Mucosa of stomach (tissue), 1 donor: ENCODE data around the gene RABGAP1L.
"Not testable (repeated sequence)": the region's sequence is repeated elsewhere in the genome, so short reads cannot be mapped to it uniquely, and the experiment has no call there.

Experiments
- H3K27me3 ChIP-seq: one replicate; pipeline ENCODE4 v1.7.0; 2013; ENCODE audit warnings: mild to moderate bottlenecking, low read length; ENCODE audit not compliant: control insufficient read depth, insufficient read depth
- H3K36me3 ChIP-seq: one replicate; pipeline ENCODE4 v1.7.0; 2013; ENCODE audit warnings: low read length; ENCODE audit not compliant: control insufficient read depth, insufficient read depth
- H3K4me1 ChIP-seq: one replicate; pipeline ENCODE4 v1.7.0; 2013; ENCODE audit warnings: mild to moderate bottlenecking, low read length; ENCODE audit not compliant: control insufficient read depth, insufficient read depth
- H3K4me3 ChIP-seq: one replicate; pipeline ENCODE4 v1.7.0; 2013; ENCODE audit warnings: low read length
- H3K9ac ChIP-seq: one replicate; pipeline ENCODE4 v1.7.0; 2013; ENCODE audit warnings: mild to moderate bottlenecking, low read length, moderate library complexity
- H3K9me3 ChIP-seq: one replicate; pipeline ENCODE4 v1.7.0; 2013; ENCODE audit warnings: mild to moderate bottlenecking, low read length, moderate library complexity; ENCODE audit not compliant: control insufficient read depth
- donor health status: Pancreatic carcinoma.

The RABGAP1L gene

DNA sequence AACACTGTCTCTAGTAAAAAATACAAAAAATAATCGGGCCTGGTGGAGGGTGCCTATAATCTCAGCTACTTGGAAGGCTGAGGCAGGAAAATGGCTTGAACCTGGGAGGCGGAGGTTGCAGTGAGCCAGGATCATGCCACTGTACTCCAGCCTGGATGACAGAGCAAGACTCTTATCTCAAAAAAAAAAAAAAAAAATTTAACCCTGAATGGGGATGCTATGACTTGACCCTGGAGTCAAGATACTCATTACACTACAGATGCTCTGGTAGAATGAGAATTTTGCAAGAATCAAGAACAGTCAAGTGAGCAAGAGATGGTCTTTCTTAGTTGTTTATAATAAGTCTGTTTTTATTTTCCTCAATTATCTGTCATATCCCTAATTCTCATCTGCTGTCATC lies 542.2 kb downstream of the RABGAP1L start:
- H3K4me3 ChIP-seq: no peak overlapping the region
- no peaks in the 10 kb centered on the region for H3K9me3 ChIP-seq
- H3K27me3 ChIP-seq: no peaks in the 10 kb centered on the region
- no peaks in the 10 kb centered on the region for H3K4me1 ChIP-seq
- H3K9ac ChIP-seq: no peak overlapping the region
- H3K36me3 ChIP-seq: no peaks in the 10 kb centered on the region

- no peak overlapping the region for H3K4me3 ChIP-seq
- H3K27me3 ChIP-seq: no peaks in the 10 kb centered on the region
- no peak overlapping the region for H3K9ac ChIP-seq
- no peaks in the 10 kb centered on the region for H3K4me1 ChIP-seq
- H3K36me3 ChIP-seq: no peaks in the 10 kb centered on the region
- no peaks in the 10 kb centered on the region for H3K9me3 ChIP-seq
These were observed 542.7 kb downstream of the RABGAP1L start for GRCh38 chr1:174702011-174702410.

- Histone ChIP-seq H3K9me3 (no peaks in the 10 kb centered on the region), H3K36me3 (no peaks in the 10 kb centered on the region), H3K9ac (no peak overlapping the region), H3K4me1 (no peaks in the 10 kb centered on the region), H3K4me3 (no peak overlapping the region), H3K27me3 (no peaks in the 10 kb centered on the region)
These were observed 544.0 kb downstream of the RABGAP1L start for GRCh38 chr1:174703309-174703708.

GRCh38 chr1:174704300-174704699 lies 545.0 kb downstream of the RABGAP1L start:
- no peaks in the 10 kb centered on the region for H3K36me3 ChIP-seq
- H3K9me3 ChIP-seq: no peaks in the 10 kb centered on the region
- no peak overlapping the region for H3K4me3 ChIP-seq
- no peaks in the 10 kb centered on the region for H3K27me3 ChIP-seq
- H3K4me1 ChIP-seq: no peaks in the 10 kb centered on the region
- no peak overlapping the region for H3K9ac ChIP-seq

DNA sequence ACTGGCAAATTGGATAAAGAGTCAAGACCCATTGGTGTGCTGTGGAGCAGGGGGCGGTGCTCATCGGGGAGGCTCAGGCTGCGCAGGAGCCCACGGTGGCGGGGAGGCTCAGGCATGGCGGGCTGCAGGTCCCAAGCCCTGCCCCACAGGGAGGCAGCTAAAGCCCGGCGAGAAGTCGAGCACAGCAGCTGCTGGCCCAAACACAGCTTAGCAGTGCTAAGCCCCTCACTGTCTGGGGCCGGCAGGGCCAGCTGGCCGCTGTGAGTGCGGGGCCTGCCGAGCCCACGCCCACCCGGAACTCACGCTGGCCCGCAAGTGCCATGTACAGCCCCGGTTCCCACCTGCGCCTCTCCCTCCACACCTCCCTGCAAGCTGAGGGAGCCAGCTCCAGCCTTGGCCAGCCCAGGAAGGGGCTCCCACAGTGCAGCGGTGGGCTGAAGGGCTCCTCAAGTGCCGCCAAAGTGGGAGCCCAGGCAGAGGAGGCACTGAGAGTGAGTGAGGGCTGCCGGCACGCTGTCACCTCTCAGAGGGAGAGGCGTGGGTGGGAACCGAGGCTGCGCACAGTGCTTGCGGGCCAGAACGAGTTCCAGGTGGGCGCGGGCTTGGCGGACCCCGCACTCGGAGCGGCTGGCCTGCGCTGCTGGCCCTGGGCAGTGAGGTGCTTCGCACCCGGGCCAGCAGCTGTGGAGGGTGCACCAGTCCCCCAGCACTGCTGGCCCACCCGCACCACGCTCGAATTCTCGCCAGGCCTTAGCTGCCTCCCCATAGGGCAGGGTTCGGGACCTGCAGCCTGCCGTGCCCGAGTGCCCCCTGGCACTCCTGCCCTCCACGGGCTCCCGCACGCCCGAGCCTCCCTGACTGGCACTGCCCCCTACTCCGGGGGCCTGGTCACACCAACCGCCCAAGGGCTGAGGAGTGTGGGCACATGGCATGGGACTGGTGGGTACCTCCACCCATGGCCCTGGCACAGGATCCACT lies 551.8 kb downstream of the RABGAP1L start:
- Histone ChIP-seq H3K4me3 (no peak overlapping the region), H3K36me3 (no peaks in the 10 kb centered on the region), H3K9me3 (no peaks in the 10 kb centered on the region), H3K9ac (no peak overlapping the region), H3K27me3 (no peaks in the 10 kb centered on the region), H3K4me1 (no peaks in the 10 kb centered on the region)

- not testable (repeated sequence) for H3K27me3 ChIP-seq, H3K36me3 ChIP-seq, H3K4me3 ChIP-seq, H3K9me3 ChIP-seq, H3K4me1 ChIP-seq, H3K9ac ChIP-seq
These were observed 552.5 kb downstream of the RABGAP1L start for GRCh38 chr1:174711848-174712247.

DNA sequence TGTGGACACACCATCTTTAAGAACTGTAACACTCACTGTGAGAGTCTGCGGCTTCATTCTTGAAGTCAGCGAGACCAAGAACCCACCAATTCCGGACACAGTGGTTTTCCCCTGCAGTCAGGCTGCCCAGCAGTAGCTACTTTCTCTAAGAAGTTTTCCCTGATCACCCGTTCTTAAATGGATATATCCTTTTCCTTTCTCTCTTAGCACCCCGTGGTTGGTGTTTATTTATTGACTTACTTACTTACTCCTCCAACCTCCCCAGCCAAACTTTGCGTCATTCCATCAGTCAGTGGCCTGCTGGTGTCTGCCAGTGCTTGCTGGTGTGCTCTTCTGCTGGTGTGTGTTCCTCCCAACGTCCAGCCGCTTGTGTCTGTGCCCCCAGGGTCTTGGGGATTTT lies 553.2 kb downstream of the RABGAP1L start:
- Histone ChIP-seq H3K27me3 (no peaks in the 10 kb centered on the region), H3K4me1 (no peaks in the 10 kb centered on the region), H3K9me3 (no peaks in the 10 kb centered on the region), H3K9ac (no peak overlapping the region), H3K36me3 (no peaks in the 10 kb centered on the region), H3K4me3 (no peak overlapping the region)

DNA sequence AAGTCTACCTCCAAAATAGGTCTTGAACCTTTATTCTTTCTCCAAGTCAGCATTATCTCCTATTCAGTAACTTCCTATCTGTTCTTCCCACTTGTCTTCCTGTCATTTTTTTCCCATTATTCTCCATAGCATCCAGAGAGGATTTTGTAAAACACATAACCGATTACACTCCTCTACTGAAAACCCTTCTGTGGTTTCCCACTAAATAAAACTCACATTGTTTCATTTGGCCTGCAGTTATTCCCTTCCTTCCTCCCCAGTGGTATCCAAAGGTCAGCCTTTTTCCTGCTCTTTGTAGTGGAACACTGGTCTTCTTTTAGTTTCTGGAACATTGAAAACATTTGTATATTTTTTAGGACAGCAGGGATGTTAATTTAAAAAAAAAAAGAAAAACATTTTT lies 554.5 kb downstream of the RABGAP1L start:
- Histone ChIP-seq H3K4me1 (no peaks in the 10 kb centered on the region), H3K36me3 (no peaks in the 10 kb centered on the region), H3K4me3 (no peak overlapping the region), H3K9ac (no peak overlapping the region), H3K27me3 (peaks cover 3% of the 10 kb centered on the region), H3K9me3 (no peaks in the 10 kb centered on the region)

GRCh38 chr1:174719194-174719593 lies 559.9 kb downstream of the RABGAP1L start:
- Histone ChIP-seq H3K4me1 (no peaks in the 10 kb centered on the region), H3K4me3 (no peak overlapping the region), H3K27me3 (peaks cover 3% of the 10 kb centered on the region), H3K36me3 (no peaks in the 10 kb centered on the region), H3K9me3 (no peaks in the 10 kb centered on the region), H3K9ac (no peak overlapping the region)

DNA sequence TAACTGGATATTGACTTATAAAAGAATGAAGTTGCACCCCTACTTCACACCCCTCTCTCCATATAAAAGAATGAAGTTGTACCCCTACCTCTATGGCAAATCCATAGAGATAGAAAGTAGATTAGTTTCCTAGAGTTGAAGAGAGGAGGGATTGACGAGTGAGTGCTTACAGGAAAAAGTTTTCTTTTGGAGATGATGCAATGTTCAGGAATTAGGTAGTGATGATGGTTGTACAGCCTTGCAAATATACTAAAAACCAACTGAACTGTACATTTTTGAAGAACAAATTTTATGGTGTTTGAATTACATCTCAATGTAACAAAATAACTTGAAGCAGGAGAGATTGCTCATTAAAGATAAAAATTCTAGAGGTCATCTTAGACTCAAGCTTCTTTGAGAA lies 561.3 kb downstream of the RABGAP1L start:
- Histone ChIP-seq H3K9ac (no peak overlapping the region), H3K27me3 (peaks cover 3% of the 10 kb centered on the region), H3K9me3 (no peaks in the 10 kb centered on the region), H3K4me1 (no peaks in the 10 kb centered on the region), H3K36me3 (no peaks in the 10 kb centered on the region), H3K4me3 (no peak overlapping the region)

GRCh38 chr1:174721246-174721645 lies 561.9 kb downstream of the RABGAP1L start:
- Histone ChIP-seq H3K4me3 (no peak overlapping the region), H3K9me3 (no peaks in the 10 kb centered on the region), H3K4me1 (no peaks in the 10 kb centered on the region), H3K36me3 (no peaks in the 10 kb centered on the region), H3K27me3 (peaks cover 3% of the 10 kb centered on the region), H3K9ac (no peak overlapping the region)

- H3K4me3 ChIP-seq: no peak overlapping the region
- no peaks in the 10 kb centered on the region for H3K9me3 ChIP-seq
- H3K36me3 ChIP-seq: no peaks in the 10 kb centered on the region
- no peaks in the 10 kb centered on the region for H3K4me1 ChIP-seq
- no peaks in the 10 kb centered on the region for H3K27me3 ChIP-seq
- H3K9ac ChIP-seq: no peak overlapping the region
These were observed 564.5 kb downstream of the RABGAP1L start for GRCh38 chr1:174723816-174724215.
